Uterus (tissue), 2 donors: ENCODE results near the gene DNAH8.

Experiments used
- POLR2A ChIP-seq, 2 donors: fragments of 450-650 bp; IDR thresholded peaks; one replicate each; pipeline ENCODE4 v1.6.1; 2016; ENCODE audit warnings: antibody characterized with exemption in 2 of 2, mild to moderate bottlenecking in 1 of 2, moderate library complexity in 1 of 2
- TF ChIP-seq, protein P1 (sequence below), 4 experiments: fragments of 200-600 bp in 2 of 4; fragments of 450-650 bp in 2 of 4; sonication (generic) in 2 of 4; IDR thresholded peaks; one replicate each; pipeline ENCODE4 v1.5.1; 2016 to 2019; ENCODE audit warnings: antibody characterized with exemption in 4 of 4, mild to moderate bottlenecking in 2 of 4, moderate library complexity in 1 of 4

GRCh38 chr6:38738261-38738660, 23.1 kb downstream of the DNAH8 start:
- TF ChIP-seq, protein P1, sequence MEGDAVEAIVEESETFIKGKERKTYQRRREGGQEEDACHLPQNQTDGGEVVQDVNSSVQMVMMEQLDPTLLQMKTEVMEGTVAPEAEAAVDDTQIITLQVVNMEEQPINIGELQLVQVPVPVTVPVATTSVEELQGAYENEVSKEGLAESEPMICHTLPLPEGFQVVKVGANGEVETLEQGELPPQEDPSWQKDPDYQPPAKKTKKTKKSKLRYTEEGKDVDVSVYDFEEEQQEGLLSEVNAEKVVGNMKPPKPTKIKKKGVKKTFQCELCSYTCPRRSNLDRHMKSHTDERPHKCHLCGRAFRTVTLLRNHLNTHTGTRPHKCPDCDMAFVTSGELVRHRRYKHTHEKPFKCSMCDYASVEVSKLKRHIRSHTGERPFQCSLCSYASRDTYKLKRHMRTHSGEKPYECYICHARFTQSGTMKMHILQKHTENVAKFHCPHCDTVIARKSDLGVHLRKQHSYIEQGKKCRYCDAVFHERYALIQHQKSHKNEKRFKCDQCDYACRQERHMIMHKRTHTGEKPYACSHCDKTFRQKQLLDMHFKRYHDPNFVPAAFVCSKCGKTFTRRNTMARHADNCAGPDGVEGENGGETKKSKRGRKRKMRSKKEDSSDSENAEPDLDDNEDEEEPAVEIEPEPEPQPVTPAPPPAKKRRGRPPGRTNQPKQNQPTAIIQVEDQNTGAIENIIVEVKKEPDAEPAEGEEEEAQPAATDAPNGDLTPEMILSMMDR (IDR thresholded peaks at IDR 0.05), result no peak
- no peak for TF ChIP-seq POLR2A (IDR thresholded peaks at IDR 0.05)
